CD4-positive, alpha-beta memory T cell (primary cell): ENCODE results near the gene CBS. TPM values are rescaled to one million over a fixed set of nuclear protein-coding genes. Genes with fewer than 3 reads are reported as not detected.
"Not testable (repeated sequence)": the region's sequence is repeated elsewhere in the genome, so short reads cannot be mapped to it uniquely, and the experiment has no call there.

Experiments used
- CTCF ChIA-PET: fragments of 350-600 bp; sonication (Branson Sonifier 250); formaldehyde crosslinking; loops from one replicate; lab custom pipeline; 2021; ENCODE audit warnings: inconsistent platforms; ENCODE audit not compliant: partially characterized antibody; lab: Charles Lee
- POLR2A ChIA-PET: fragments of 350-600 bp; sonication (Branson Sonifier 250); formaldehyde crosslinking; loops from one replicate; lab custom pipeline; 2021; ENCODE audit not compliant: partially characterized antibody; lab: Charles Lee
- DNase-seq, 5 donors: peaks; one replicate each; pipeline versions ENCODE4 v3.0.0 to v3.0.0-alpha.2; 2020 to 2022; ENCODE audit warnings: mixed read lengths in 1 of 5
- H3K27ac ChIP-seq: one replicate; pipeline ENCODE4 v1.7.0; 2013; ENCODE audit warnings: low read depth, low read length
- H3K27me3 ChIP-seq: 2 replicates; pipeline ENCODE4 v1.7.0; 2013; ENCODE audit warnings: mild to moderate bottlenecking, low read length, moderate library complexity; ENCODE audit not compliant: insufficient read depth
- H3K36me3 ChIP-seq: 2 replicates; pipeline ENCODE4 v1.7.0; 2013; ENCODE audit warnings: mild to moderate bottlenecking, low read length, moderate library complexity; ENCODE audit not compliant: insufficient read depth
- H3K4me1 ChIP-seq: 2 replicates; pipeline ENCODE4 v1.7.0; 2013; ENCODE audit warnings: mild to moderate bottlenecking, low read length, moderate library complexity; ENCODE audit not compliant: insufficient read depth
- H3K4me3 ChIP-seq, 2 donors: one replicate each; pipeline ENCODE4 v1.7.0; 2013; ENCODE audit warnings: low read length in 2 of 2, mild to moderate bottlenecking in 1 of 2
- H3K9me3 ChIP-seq, 2 donors: one replicate each; pipeline ENCODE4 v1.7.0; 2013; ENCODE audit warnings: low read length in 2 of 2, control low read depth in 1 of 2; ENCODE audit not compliant: control insufficient read depth in 1 of 2
- H3K27ac Mint-ChIP-seq, 7 donors: one replicate each; pipeline ENCODE4 v1.8.0; 2020 to 2021; ENCODE audit warnings: mixed read lengths in 7 of 7, mild to moderate bottlenecking in 6 of 7, inconsistent platforms in 3 of 7, moderate library complexity in 3 of 7
- H3K27me3 Mint-ChIP-seq, 2 donors: one replicate each; pipeline ENCODE4 v1.8.0; 2020 to 2021; ENCODE audit warnings: mixed read lengths in 2 of 2
- H3K36me3 Mint-ChIP-seq, 2 donors: one replicate each; pipeline ENCODE4 v1.8.0; 2020 to 2021; ENCODE audit warnings: mixed read lengths in 2 of 2, inconsistent platforms in 1 of 2, mild to moderate bottlenecking in 1 of 2
- H3K4me1 Mint-ChIP-seq, 4 donors: one replicate each; pipeline ENCODE4 v1.8.0; 2020 to 2021; ENCODE audit warnings: mixed read lengths in 4 of 4, mild to moderate bottlenecking in 1 of 4
- H3K4me3 Mint-ChIP-seq, 8 donors: one replicate each; pipeline ENCODE4 v1.8.0; 2020 to 2021; ENCODE audit warnings: mixed read lengths in 8 of 8, mild to moderate bottlenecking in 7 of 8, moderate library complexity in 6 of 8, inconsistent platforms in 3 of 8
- H3K9me3 Mint-ChIP-seq, 8 donors: one replicate each; pipeline ENCODE4 v1.8.0; 2020 to 2021; ENCODE audit warnings: mixed read lengths in 8 of 8, mild to moderate bottlenecking in 5 of 8, inconsistent platforms in 3 of 8, moderate library complexity in 1 of 8
- intact Hi-C: fragments of 100-400 bp; cut with micrococcal nuclease; formaldehyde crosslinking; loops from one replicate; pipeline ENCODE4 v1.15.1; 2023
- polyA plus RNA-seq, 2 donors: library from polyadenylated mRNA; unstranded; fragments of 300-500 nt; fragmentation: Illumina TruSeq; gene quantifications; one replicate each; pipeline ENCODE4 v1.2.3, GENCODE V29; 2021
- total RNA-seq, 2 experiments: library from RNA; stranded (reverse); gene quantifications; one replicate each; pipeline ENCODE4 v1.2.3, GENCODE V29; 2021

CBS gene
- total and polyA plus RNA-seq, 4 experiments from 2014 or later: 0.81 TPM; not detected in 3

- H3K27me3 Mint-ChIP-seq, H3K4me1 Mint-ChIP-seq, H3K27ac Mint-ChIP-seq, H3K9me3 Mint-ChIP-seq, H3K4me1 ChIP-seq, H3K36me3 ChIP-seq, H3K4me3 ChIP-seq, H3K27ac ChIP-seq, POLR2A ChIA-PET, H3K4me3 Mint-ChIP-seq, H3K36me3 Mint-ChIP-seq, CTCF ChIA-PET, H3K9me3 ChIP-seq, intact Hi-C loops, H3K27me3 ChIP-seq, DNase-seq: not testable (repeated sequence)
Observed at GRCh38 chr21:43104642-43105041, 29.0 kb upstream of the CBS start.

- H3K27me3 Mint-ChIP-seq, CTCF ChIA-PET, POLR2A ChIA-PET, H3K36me3 Mint-ChIP-seq, H3K27me3 ChIP-seq, H3K9me3 Mint-ChIP-seq, DNase-seq, H3K4me1 Mint-ChIP-seq, H3K4me3 Mint-ChIP-seq, H3K4me1 ChIP-seq, H3K27ac Mint-ChIP-seq, intact Hi-C loops, H3K9me3 ChIP-seq, H3K36me3 ChIP-seq, H3K4me3 ChIP-seq, H3K27ac ChIP-seq: not testable (repeated sequence)
Observed at GRCh38 chr21:43102281-43102680, 26.6 kb upstream of the CBS start.

- H3K36me3 Mint-ChIP-seq, H3K9me3 ChIP-seq, DNase-seq, intact Hi-C loops, H3K27me3 Mint-ChIP-seq, H3K4me1 ChIP-seq, H3K36me3 ChIP-seq, H3K9me3 Mint-ChIP-seq, CTCF ChIA-PET, H3K4me1 Mint-ChIP-seq, H3K27me3 ChIP-seq, H3K4me3 ChIP-seq, H3K27ac ChIP-seq, H3K4me3 Mint-ChIP-seq, POLR2A ChIA-PET, H3K27ac Mint-ChIP-seq: not testable (repeated sequence)
Observed at GRCh38 chr21:43101676-43102075, 26.0 kb upstream of the CBS start.

- H3K27ac ChIP-seq, H3K4me1 ChIP-seq, intact Hi-C loops, H3K27me3 Mint-ChIP-seq, H3K36me3 Mint-ChIP-seq, CTCF ChIA-PET, H3K4me3 ChIP-seq, H3K36me3 ChIP-seq, DNase-seq, H3K4me3 Mint-ChIP-seq, H3K9me3 Mint-ChIP-seq, H3K4me1 Mint-ChIP-seq, H3K27me3 ChIP-seq, H3K9me3 ChIP-seq, POLR2A ChIA-PET, H3K27ac Mint-ChIP-seq: not testable (repeated sequence)
Observed at GRCh38 chr21:43101000-43101399, 25.4 kb upstream of the CBS start.

GRCh38 chr21:43091979-43092614 is 16.5 kb upstream of the CBS start:
- intact Hi-C loops, H3K27me3 ChIP-seq, POLR2A ChIA-PET, H3K4me3 ChIP-seq, H3K27ac Mint-ChIP-seq, H3K9me3 Mint-ChIP-seq, H3K4me3 Mint-ChIP-seq, H3K36me3 ChIP-seq, H3K4me1 Mint-ChIP-seq, H3K4me1 ChIP-seq, H3K27me3 Mint-ChIP-seq, CTCF ChIA-PET, H3K36me3 Mint-ChIP-seq, H3K9me3 ChIP-seq, DNase-seq, H3K27ac ChIP-seq: not testable (repeated sequence)

- H3K36me3 Mint-ChIP-seq, DNase-seq, H3K27me3 ChIP-seq, CTCF ChIA-PET, H3K27me3 Mint-ChIP-seq, intact Hi-C loops, H3K4me1 ChIP-seq, H3K9me3 ChIP-seq, H3K4me1 Mint-ChIP-seq, POLR2A ChIA-PET, H3K27ac Mint-ChIP-seq, H3K4me3 Mint-ChIP-seq, H3K36me3 ChIP-seq, H3K9me3 Mint-ChIP-seq, H3K27ac ChIP-seq, H3K4me3 ChIP-seq: not testable (repeated sequence)
Observed at GRCh38 chr21:43090947-43091346, 15.3 kb upstream of the CBS start.

GRCh38 chr21:43089463-43089862 is 13.8 kb upstream of the CBS start:
- H3K4me3 Mint-ChIP-seq, H3K9me3 ChIP-seq, H3K4me1 Mint-ChIP-seq, H3K9me3 Mint-ChIP-seq, intact Hi-C loops, CTCF ChIA-PET, H3K27ac Mint-ChIP-seq, H3K27ac ChIP-seq, DNase-seq, H3K4me1 ChIP-seq, H3K36me3 Mint-ChIP-seq, H3K27me3 ChIP-seq, POLR2A ChIA-PET, H3K36me3 ChIP-seq, H3K4me3 ChIP-seq, H3K27me3 Mint-ChIP-seq: not testable (repeated sequence)
